Lower lobe of right lung (tissue), 2 donors: ENCODE data around the gene KCNK16. TPM values are rescaled to one million over a fixed set of nuclear protein-coding genes. Genes with fewer than 3 reads are reported as not detected.

Experiments
- ATAC-seq, 2 donors: fragments of 200-7000 bp; cut with Tn5 transposase; one replicate each; pipeline ENCODE4 v1.9.1; 2020 to 2022; ENCODE audit warnings: mild to moderate bottlenecking in 2 of 2, moderate library complexity in 2 of 2
- DNase-seq: peaks from one replicate; pipeline ENCODE4 v3.0.0-alpha.2; 2020
- H3K27ac ChIP-seq: fragments of 200-600 bp; one replicate; pipeline ENCODE4 v1.8.0; 2022
- H3K27me3 ChIP-seq: fragments of 200-600 bp; one replicate; pipeline ENCODE4 v1.8.0; 2022; ENCODE audit warnings: low read depth
- H3K36me3 ChIP-seq: fragments of 200-600 bp; one replicate; pipeline ENCODE4 v1.8.0; 2022; ENCODE audit warnings: mild to moderate bottlenecking
- H3K4me1 ChIP-seq: fragments of 200-600 bp; one replicate; pipeline ENCODE4 v1.8.0; 2022
- H3K4me3 ChIP-seq: fragments of 200-600 bp; one replicate; pipeline ENCODE4 v1.8.0; 2022; ENCODE audit warnings: mild to moderate bottlenecking
- H3K9me3 ChIP-seq: fragments of 200-600 bp; one replicate; pipeline ENCODE4 v1.8.0; 2022
- intact Hi-C: fragments of 100-400 bp; cut with DNase I; formaldehyde crosslinking; loops from one replicate; pipeline ENCODE4 v1.11.0; 2022
- total RNA-seq: library from RNA; stranded (reverse); fragmentation: NEBNext Ultra II Directional; extraction: Animal tissue kit (Norgen Biotek cat#: 25700); gene quantifications from one replicate; pipeline ENCODE4 v1.2.1, GENCODE V29; 2021
- TF ChIP-seq, protein P1 (sequence below): fragments of 200-600 bp; IDR thresholded peaks from one replicate; pipeline ENCODE4 v1.8.0; 2022; ENCODE audit warnings: antibody characterized with exemption, mild to moderate bottlenecking
- donor health status: DM: no; HTN: yes; CAD: no; lungs with severe emphysema.

The KCNK16 gene
- total RNA-seq, 1 donor from 2014 or later: not detected

DNA sequence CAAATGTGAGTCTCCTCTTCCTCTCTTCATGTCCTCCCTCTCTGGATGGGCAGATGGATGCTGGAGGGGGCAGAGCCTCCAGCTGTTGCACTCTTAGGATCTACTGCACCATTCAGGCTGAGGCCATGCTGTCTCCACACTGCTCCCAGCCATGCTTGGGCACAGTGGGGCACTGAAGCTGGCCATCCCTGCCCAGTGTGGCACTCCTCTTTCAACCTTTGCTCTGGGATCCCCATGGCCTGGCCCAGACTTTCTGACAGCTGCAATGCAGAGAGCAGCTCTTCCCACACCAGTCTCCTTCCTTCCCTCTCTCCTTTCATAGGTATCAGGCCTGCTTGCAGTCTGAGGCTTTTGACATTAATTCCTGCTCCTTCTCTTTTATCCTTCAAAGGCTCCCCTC is 17.6 kb downstream of the KCNK16 start:
- TF ChIP-seq, protein P1, sequence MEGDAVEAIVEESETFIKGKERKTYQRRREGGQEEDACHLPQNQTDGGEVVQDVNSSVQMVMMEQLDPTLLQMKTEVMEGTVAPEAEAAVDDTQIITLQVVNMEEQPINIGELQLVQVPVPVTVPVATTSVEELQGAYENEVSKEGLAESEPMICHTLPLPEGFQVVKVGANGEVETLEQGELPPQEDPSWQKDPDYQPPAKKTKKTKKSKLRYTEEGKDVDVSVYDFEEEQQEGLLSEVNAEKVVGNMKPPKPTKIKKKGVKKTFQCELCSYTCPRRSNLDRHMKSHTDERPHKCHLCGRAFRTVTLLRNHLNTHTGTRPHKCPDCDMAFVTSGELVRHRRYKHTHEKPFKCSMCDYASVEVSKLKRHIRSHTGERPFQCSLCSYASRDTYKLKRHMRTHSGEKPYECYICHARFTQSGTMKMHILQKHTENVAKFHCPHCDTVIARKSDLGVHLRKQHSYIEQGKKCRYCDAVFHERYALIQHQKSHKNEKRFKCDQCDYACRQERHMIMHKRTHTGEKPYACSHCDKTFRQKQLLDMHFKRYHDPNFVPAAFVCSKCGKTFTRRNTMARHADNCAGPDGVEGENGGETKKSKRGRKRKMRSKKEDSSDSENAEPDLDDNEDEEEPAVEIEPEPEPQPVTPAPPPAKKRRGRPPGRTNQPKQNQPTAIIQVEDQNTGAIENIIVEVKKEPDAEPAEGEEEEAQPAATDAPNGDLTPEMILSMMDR: no peak
- no peak overlapping the region for H3K27ac ChIP-seq
- DNase-seq (no peak), ATAC-seq (no peak)
- H3K4me1 ChIP-seq: no peaks in the 10 kb centered on the region
- H3K4me3 ChIP-seq: no peak overlapping the region
- no peaks in the 10 kb centered on the region for H3K9me3 ChIP-seq
- intact Hi-C loops: no loop called here
- no peaks in the 10 kb centered on the region for H3K36me3 ChIP-seq
- no peaks in the 10 kb centered on the region for H3K27me3 ChIP-seq

DNA sequence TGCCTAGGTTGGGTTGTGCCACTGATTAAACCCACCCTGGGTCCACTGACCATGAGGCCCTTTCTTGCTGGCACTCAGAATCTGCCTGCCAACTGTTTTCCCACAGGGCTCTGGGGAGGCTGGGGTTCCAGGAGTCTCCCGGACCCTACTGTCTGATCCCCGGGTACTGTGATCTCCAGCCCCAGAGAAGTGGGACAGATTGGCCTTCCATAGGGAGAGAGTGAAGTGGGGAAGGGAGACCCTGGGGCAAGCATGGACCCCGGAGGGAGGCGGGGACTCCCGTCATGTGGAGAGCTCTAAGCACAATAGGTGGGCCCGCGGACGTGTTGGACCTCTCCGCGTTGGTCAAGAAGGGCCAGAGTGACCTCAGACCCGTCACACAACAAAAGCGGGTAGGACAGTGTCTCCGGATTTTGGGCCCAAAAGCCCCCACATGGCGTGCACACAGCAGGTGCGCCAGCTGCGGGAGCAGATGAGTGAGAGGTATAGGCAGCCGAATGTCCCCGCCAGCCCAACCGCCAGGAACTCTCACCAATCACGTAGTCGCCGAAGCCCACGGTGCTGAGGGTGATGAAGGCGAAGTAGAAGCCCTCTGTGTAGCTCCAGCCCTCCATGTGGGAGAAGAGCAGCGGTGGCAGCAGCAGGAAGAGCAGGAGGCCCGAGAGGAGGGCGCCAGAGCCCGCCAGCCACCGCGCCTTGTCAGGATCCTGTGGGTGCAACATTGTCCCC is 18.9 kb downstream of the KCNK16 start:
- DNase-seq (no peak), ATAC-seq (peak; percentile 3 to 6)
- TF ChIP-seq, protein P1: peak; percentile 6
- H3K9me3 ChIP-seq: no peaks in the 10 kb centered on the region
- H3K27ac ChIP-seq: no peak overlapping the region
- no peaks in the 10 kb centered on the region for H3K27me3 ChIP-seq
- H3K4me3 ChIP-seq: no peak overlapping the region
- H3K4me1 ChIP-seq: no peaks in the 10 kb centered on the region
- intact Hi-C loops: loop anchor here (2.0 kb wide), 1 partner anchor 137 kb away; no protein-coding TSS in a partner anchor
- no peaks in the 10 kb centered on the region for H3K36me3 ChIP-seq

DNA sequence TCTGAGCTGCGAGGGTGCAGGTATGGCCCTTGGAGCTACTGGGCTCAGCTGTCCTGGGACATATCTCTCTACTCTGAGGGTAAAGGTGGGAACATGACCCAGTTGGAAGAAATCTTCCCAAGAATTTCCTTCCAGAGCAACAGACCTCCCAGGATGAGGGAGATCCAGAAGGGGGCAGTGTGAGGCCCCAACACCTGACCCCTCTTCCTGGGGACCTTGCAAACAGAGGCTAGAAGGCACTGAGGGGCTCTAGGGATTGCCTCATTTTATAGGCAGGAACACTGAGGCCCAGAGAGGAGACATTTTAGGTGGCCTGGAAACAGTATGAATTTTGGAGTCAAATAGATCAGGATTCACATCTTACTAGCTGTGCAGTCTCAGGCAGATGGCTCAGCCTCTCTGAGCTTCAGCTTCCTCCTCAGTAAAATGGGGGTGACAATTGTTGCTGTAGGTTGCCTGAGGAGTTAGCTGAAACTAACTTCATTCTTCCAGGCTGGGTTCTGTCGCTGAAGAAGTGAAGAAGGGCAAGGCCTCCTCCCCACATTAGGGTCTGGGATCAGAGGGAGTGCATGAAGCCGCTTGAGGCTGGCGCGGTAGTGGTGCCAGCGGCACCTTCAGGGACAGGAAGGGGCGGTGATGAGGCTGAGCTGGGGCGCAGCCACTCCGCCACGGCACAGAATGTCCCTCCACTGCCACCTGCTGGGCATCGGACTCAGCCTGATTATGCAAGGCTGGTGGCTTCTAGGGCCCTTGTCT is 19.7 kb downstream of the KCNK16 start:
- Histone ChIP-seq H3K9me3 (no peaks in the 10 kb centered on the region), H3K36me3 (no peaks in the 10 kb centered on the region), H3K27ac (no peak overlapping the region), H3K4me1 (no peaks in the 10 kb centered on the region), H3K27me3 (no peaks in the 10 kb centered on the region), H3K4me3 (no peak overlapping the region)
- ATAC-seq (peak; percentile 93 to 94), DNase-seq (peak; percentile 90)
- TF ChIP-seq, protein P1: peak; percentile 92
- intact Hi-C loops: loop anchor here (2.0 kb wide), 1 partner anchor 136 kb away; no protein-coding TSS in a partner anchor

DNA sequence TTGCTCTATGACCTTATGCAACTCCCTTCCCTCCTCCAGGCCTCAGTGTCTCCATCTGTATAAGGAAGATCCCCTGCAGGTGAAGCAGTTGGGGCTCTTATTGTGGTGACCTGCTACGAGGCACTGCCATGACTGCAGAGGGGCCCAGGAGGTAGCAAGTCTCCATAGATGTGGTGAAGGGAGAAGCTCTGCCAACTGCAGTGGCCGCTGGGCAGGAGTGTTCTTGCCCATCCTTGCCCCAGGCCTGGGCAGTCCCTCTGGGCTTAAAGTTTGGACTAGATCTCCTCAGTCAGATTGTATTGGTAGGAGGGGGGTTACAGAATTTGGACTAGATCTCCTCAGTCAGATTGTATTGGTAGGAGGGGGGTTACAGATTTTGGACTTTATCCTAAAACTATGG is 20.5 kb downstream of the KCNK16 start:
- TF ChIP-seq, protein P1: no peak
- no peaks in the 10 kb centered on the region for H3K36me3 ChIP-seq
- intact Hi-C loops: loop anchor here (2.0 kb wide), 1 partner anchor 135 kb away; no protein-coding TSS in a partner anchor
- H3K4me1 ChIP-seq: peaks cover under 1% of the 10 kb centered on the region
- DNase-seq (no peak), ATAC-seq (no peak)
- no peak overlapping the region for H3K27ac ChIP-seq
- no peaks in the 10 kb centered on the region for H3K9me3 ChIP-seq
- no peak overlapping the region for H3K4me3 ChIP-seq
- H3K27me3 ChIP-seq: no peaks in the 10 kb centered on the region

DNA sequence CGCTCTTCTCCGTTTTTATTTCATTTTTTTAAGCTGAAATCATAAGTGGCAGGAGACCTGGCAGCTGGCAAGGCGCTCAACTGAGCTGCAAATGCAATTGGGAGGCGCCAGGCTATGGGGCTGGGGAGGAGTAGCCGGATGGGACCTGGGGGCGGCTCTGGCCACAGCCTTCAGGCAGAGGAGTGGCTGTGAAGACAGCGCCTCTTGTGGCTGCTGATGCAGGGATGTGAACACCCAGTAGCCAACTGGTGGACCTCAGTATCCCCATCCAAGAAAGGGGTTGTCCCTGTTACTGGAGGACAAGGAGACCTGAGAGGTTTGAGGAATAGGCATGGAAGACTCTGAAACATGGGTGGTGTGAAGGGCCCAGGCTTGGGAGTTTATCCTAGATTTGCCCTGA is 20.9 kb downstream of the KCNK16 start:
- Histone ChIP-seq H3K4me1 (peaks cover 5% of the 10 kb centered on the region), H3K4me3 (no peak overlapping the region), H3K27ac (no peak overlapping the region), H3K9me3 (no peaks in the 10 kb centered on the region), H3K27me3 (no peaks in the 10 kb centered on the region), H3K36me3 (no peaks in the 10 kb centered on the region)
- ATAC-seq (no peak), DNase-seq (no peak)
- intact Hi-C loops: loop anchor here (2.0 kb wide), 1 partner anchor 135 kb away; no protein-coding TSS in a partner anchor
- TF ChIP-seq, protein P1: no peak
